Stimulated activated CD4-positive, alpha-beta T cell treated with anti-CD3 and anti-CD28 coated beads, Interleukin-2, amount 100 ng/mL, for 4 hours (primary cell): ENCODE results near the gene CENPP.

Source experiments
- DNase-seq: peaks from one replicate; pipeline ENCODE4 v3.0.0-alpha.2; 2020; ENCODE audit warnings: low read depth

Gene CENPP

DNA sequence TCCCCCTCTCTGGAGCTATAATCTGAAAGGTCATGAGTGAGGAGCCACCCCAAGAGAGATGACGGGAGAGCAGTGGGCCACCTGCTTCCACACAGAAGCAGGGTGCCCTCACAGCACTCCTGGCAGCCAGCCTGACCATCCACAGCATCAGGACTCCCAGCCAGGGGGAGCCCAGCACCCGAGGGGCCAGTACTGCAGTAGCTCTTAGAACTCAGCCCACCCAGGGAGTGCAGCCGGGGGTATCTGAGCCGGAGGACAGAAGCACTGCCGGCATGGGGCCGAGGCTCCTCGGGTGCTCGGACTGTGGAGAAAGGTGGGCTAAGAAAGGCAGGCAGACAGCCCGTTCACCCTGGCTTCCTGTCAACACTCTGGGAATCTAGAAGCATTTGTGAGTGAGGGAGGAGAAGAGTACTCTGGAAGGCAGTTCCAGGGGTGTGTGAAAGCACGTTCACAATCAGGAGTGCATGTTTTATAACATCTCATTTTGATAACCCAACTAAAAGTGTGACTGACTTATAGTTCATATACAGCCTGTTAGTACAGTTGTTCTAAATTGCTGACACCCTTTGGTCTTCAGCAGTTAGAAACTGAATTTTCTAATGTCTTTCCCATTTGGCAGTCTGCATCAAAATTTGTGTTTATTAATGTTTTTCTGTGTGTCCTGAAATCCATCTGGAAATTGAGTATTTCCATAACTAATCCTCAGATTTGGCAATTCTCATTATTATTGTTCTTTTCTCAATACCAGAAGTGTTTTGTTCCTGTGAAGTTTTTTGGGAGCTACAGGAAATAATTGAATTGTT is 182.5 kb downstream of the CENPP start:
- DNase-seq, result no peak

DNA sequence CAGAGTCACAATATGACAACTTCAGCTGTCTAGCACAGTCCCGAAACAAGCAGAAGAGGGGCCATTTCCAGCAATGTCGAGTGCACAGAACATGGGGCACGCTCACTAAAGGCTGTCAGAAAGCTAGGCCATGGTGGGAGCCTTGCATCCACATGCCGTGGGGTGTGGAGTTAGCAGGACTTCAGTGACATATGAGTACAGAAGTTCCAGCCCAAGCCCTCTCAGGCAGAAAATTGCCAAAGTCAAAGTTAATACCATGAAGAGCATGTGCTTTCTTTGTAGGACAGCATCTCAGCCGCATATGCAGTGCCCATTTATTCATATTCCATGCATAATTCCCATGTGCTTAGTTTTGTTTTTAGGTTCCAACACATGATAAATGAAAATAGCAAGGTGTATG is 183.3 kb downstream of the CENPP start:
- DNase-seq, result no peak

DNA sequence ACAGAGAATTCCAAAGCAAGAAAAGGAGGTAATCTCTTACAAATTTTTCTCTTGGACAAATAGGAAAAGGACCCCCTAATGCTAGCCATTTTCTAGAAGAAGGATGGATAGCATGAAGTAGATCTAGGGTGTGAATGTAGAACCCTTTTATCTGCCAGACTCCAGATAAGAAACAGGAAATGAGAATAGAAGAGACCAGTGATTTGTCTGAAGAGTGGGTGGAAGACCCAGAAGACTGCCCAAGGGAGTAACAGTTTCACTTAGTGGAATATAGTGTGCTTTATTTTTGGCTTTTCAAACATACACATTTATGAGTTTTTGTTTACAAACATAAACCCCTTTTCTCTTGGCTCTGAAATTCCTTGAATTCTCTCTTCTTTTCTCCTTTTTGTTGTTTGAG is 185.0 kb downstream of the CENPP start:
- DNase-seq, result no peak

DNA sequence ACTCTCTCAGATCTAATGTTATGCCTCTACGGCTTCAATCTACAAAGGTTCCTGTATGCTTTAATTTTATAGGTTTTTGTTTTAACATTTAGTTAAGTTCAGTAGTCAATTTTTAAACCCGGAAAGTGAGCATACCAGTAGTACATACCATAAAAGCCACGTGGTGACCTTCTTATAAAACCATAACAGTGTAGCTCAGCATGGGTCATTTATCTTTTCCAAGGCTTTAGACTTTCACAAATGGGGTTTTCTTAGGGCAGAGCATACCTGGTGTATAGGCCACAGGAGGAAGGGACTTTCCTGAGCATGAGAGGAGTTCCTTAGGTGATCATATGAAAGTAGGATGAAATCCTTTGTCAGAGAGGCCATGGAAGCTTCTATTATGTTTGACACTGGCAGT is 186.9 kb downstream of the CENPP start:
- no peak for DNase-seq

DNA sequence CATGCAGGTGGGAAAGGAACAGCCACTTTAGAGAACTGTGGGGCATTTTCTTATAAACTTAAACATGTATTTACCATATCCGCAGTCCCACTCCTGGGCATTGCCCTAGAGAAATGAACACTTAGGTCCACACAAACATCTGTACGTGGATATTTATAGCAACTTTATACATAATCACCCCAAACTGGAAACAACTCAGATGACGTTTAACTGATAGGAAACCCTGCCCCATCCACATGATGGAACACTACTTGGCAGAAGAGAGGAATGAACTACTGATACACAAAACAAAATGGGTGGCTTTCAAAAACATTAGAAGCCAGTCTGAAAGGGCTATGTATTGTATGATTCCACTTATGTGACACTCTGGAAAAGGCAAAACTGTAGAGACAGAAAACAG is 187.6 kb downstream of the CENPP start:
- no peak for DNase-seq

DNA sequence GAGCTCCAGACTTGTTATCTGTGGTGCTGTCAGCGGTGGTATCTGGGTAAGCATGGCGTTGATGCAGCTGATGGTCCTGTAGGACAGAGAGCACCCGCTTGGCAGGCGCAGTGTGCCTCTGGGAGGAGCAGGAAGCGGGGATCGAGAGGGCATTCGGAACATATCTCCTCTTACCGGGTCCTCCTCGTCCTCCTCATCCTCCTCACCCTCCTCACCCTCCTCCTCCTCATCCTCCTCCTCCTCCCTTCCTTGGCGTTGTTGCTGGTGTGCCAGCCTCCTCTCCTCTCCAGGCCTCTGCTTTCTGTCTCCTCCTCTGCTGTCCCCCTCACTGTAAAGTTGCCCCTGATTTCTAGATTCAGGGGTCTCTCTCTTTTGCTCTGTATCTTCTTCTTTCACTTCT is 188.9 kb downstream of the CENPP start:
- no peak for DNase-seq

DNA sequence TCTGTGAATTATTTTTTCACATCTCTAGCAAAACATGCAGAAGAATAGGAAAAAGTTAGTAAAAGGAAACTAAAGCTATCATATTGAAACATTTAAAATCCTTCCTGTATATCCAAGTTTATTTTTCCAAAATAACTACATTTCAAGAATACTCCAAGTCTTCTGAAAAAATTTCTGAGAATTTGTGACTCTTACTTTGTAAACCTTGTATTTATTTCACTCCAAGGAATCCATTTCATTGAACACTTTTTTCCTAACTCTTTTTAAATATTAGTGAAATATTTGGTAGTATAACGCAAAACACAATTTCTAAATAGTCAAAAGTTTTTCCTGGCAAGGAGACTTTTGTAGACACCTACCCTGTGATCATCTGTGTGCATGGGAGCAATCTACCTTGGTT is 190.8 kb downstream of the CENPP start:
- DNase-seq, result no peak

DNA sequence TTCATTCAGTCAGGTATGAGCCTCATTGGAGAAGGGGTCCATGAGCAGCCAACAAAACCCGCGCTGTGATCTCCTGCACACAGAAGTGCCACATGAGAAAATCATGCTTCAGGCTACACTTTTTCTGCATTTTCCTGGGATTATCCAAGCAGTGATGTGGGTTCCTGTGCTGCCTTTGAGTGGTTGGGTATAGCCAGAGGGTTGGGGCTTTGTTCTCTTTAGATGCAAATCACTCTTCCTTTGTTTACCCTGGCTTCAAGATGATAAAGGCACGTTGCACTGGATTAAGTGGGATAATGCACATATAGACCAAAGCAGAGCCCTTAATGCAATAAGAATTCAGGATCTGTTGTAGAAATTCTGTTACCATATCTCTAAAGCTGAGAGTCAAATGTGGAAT is 191.3 kb downstream of the CENPP start:
- no peak for DNase-seq

DNA sequence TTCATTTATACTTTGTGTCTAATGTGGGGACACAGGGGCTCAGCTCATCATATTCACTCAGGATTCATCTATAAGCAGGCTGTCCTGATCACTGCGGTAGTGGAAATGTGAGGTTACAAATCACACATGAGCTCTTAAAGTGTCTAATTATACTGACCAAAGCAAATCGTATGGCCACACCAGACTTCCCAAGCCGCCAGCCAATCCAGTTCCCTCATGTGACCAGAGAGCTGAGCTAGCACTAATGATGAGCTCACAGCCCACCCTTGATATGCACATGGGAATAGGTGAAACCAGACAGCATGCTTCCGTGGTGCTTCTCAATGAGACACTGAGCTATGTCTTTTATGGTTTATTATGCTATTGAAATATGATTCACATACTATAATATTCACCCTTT is 192.4 kb downstream of the CENPP start:
- DNase-seq, result no peak

DNA sequence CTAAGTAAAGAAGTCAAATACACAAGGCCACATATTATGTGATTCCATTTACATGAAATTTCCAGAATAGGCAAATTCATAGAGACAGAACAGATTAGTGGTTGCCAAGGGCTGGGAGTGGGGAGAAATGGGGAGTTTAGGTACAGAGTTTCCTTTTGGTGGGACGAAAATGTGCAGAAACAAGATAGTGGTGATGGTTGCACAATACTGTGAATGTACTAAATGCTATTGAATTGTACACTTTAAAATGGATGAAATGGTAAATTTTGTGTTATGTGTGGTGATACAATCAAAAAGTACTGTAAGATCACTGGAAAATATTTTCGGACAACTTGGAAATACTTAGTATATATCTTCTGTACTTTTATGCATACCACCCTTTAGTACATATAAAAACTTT is 195.1 kb downstream of the CENPP start:
- DNase-seq, result no peak

DNA sequence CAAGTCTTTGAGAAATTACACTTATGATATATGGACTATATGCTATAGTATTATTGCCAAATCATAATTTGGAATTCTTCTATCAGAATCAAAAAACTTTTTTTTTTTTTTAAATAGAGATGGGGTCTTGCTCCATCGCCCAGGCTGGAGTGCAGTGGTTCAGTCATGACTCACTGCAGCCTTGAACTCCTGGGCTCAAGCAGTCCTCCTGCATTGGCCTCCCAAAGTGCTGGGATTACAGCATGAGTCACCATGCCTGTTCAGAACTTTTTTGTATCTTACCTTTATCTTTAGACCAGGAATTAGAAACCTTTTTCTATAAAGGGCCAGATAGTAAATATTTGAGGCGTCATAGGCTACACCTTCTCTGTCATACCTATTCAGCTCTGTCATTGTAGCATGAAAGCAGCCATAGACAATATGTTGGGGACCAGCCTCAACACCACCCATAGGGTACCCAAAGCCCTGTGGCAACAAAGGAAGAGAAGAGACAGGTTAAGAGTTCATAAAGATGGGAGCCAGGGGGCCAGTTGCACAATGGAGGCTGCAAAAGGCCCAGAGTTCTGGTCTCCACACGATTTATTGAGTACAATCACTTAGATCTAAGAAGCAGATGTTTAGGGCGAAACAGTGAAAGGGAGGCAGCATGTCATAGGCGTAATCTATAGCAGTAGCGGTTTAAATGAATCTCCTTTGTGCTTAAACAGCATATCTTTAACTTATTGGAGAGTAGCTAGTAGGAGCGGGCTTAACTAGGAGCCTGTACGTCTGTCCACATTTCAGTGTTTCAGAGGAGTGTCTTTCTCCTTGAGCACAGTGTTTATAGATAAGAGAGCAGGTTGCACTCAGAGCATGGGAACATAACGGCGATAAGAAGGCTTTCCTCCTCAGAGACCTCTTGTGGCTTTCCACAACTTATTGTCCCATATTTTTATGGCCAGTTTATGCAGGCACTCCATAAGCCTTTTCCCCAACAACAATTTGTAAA is 197.5 kb downstream of the CENPP start:
- DNase-seq, result no peak

DNA sequence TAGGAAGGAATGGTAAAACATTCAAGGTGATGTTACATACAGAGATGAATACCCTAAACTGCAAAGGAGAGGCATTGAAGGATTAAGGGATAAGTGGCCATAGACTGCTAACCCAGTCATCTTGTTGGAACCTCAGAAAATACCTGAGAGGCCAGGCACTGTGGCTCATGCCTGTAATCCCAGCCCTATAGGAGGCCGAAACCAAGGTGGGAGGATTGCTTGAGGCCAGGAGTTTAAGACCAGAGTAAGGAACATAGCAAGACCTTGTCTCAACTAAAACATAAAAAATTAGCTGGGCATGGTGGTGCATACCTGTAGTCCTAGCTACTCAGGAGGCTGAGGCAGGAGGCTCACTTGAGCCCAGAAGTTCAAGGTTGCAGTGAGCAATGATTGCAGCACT is 199.1 kb downstream of the CENPP start:
- DNase-seq, result no peak

DNA sequence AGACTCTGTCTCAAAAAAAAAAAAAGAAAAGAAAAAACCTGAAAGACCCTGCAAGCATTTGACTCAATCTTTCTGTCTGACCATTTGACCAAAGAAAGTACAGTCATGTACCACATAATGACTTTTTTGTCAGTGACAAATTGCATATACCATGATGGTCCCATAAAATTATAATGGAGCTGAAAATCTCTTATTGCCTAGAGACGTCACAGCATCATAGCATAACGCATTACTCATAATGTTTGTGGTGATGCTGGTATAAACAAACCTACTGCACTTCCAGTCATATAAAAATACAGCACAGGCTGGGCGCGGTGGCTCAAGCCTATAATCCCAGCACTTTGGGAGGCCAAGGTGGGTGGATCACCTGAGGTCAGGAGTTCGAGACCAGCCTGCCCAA is 199.6 kb downstream of the CENPP start:
- no peak for DNase-seq

DNA sequence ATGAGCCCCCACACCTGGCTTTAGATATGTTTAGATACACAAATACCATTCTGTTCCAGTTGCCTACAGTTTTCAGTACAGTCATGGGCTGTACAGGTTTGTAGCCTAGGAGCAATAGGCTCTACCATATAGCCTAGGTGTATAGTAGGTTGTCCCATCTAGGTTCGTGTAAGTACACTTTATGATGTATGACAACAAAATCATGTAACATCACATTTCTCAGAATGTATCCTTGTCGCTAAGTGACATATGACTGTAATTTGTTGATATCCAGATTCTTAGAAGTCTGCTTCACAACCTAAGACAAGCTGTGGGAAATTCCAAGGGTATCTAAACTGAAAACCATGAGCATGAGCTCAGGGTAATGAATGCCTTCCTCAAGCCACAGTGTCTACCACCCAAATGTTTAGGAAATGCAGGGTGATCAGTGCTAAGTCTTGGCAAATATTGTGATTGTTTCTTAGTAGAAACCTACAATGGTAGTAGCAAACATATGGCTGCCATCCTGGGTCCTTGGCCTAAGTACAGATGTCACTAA is 201.6 kb downstream of the CENPP start:
- no peak for DNase-seq

DNA sequence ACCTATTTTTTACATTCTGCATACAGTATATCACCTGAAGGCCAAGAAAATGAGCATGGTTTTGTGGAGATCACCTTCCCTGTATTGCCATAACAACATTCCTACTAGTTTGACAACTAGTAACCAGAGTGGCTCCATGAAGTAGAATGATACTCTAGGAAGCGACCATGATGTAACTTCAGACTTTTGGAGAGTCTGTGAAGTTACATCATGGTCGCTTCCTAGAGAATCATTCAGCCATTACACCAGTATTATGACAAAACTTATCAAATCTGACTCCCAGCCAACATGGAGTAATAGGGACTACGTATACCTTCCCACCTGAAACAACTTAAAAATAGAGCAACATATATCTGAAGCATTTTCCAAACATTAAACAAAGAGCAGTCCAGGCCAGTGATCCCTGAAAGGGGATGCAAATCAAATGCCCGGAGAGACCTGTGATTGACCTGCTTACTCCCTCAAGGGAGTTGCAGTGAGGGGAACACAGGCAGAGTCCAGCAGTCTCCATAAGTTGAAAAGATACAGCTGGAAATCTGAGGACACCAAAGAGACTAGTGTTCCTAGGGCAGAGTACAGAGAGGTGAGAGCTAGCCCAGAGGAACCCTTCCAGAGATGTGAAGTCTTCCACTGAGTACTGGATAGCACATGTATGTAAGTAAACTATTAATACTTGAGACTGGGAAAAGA is 202.2 kb downstream of the CENPP start:
- no peak for DNase-seq

DNA sequence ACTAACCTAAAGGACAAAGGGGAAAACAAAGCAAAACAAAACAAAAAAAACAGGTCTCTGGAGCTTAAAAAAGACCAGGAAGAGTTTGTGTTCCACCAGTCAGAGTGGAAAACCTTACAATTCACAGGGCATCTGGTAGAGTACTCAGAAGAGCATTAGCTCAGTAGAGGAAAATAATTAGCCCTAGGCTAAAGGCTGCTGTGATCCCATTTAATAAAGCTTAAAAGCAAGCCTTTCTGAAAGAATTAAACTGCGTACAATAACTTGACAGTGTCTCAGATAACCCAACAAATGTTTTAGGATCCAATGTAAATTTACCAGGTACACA is 202.7 kb downstream of the CENPP start:
- no peak for DNase-seq

DNA sequence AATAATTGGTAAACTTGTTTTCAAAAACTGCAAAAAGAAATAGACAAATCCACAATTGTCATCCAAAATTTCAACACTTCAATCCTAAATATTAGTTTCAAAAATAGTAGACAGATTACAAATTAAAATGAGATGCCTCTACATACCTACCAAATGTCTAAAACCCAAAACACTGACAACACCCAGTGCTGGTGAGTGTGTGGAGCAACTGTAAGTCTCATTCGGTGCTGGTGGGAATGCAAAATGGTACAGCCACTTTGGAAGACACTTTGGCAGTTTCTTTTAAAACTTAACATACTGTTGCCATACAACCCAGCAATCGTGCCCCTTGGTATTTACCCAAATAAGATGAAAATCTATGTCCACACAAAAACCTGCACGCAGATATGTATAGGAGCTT is 203.4 kb downstream of the CENPP start:
- no peak for DNase-seq

DNA sequence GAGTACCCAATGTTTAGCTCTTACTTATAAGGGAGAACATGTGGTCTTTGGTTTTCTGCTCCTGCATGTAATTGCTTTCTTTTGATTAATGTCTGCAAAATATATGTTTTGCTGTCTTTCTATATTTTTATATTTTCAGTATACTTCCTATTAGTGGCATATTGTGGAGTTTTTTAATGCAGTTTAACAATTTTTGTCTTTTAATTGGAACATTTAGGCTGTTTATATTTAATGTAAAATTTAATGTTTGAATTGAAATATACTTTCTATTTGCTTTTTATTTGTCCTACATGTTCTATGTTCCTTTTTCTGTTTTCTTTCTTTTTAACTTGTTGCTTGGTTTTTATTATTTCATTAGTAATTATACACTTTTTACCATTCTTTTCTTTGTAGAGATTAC is 205.1 kb downstream of the CENPP start:
- DNase-seq, result no peak

DNA sequence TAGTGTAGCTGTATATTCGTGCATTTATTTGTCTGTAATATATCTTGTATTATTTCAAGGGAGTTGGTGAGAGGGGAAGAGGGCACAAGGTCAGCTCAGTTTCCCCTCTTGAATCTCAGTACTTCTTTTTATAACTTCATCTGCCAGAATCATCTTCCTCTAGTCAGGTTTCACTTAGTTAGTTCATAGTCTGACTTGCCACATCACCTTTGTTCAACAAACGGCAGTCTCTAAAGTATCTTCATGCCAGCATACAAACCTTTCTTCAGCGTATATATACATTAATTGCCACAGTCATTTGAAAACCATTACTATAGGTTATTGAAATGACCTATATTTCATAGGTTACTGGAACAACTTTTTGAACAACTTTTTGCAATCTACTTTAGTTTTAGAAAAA is 208.5 kb downstream of the CENPP start:
- no peak for DNase-seq

DNA sequence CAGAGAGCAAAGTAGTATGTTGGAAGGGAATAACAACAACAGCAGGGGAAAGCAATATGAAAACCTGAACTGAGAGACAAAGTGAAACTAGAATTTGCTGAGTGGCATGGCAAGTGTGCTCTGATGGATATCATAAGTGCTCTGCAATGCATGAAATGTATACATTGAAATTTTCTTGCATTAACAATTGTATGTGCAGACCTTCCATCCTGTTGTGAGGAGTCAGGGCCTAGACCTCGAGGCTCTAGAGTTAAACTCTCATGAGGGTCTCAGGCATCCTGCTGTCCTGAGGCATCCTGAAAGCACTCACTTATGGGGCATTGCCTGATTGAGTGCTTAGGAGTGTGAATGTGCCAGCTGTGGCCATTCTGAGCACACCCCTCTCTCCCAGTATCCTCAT is 208.9 kb downstream of the CENPP start:
- no peak for DNase-seq

DNA sequence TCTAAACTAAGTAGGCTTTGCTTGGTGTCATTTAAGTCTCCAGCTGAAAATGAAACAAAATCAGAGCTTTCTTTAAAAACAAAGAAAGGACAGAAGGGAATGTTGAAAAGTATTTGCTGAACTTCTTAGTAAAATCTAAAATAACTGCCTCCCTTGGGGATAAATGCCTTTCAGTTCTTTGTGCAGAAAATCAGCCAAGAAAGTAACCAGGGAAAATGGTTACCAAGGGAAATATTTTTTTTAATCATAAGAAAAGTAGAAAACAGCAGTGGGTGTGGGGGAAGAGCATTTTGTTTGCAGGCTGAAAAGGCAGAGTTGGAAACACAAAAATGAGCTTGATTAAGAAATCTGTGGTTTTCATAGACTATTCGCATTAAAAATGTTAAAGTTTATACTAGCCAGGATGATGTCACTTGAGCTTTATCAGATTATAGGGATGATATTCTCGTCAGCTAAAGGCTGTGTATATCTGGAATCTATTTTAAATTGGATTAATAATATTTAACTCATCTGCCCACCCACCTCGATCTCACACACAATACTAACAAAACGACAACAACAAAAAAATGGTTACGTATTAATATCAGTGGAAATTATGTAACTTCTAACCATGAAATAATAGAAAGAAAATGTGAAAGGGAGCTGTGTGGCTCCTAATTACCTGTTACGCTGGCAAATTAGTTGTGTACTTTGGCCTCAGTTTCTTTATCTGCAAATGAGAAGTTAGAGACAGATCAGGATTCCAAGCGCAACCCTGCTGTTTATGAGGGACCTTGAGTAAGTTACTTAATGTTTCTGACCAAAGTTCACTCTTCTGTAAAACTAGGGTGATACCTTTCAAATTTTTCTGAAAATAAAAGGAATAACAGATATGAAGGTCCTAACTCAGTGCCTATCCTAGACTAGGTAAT is 210.4 kb downstream of the CENPP start, which contains the start of gene ECM2:
TSS of gene ECM2 (minus strand) at position 51 of the 911 bp plus-strand sequence. CDS start 13,124 bp downstream, outside the sequence.
- DNase-seq, result no peak
